HG02943 (cell line): ENCODE data around the gene TOX2.
A peak's percentile ranks its signal among the peaks of the same experiment; 100 is the strongest.

Experiments
- ATAC-seq: cut with Tn5 transposase; IDR thresholded peaks from one replicate; pipeline ENCODE4 v1.9.1; 2021; ENCODE audit warnings: mild to moderate bottlenecking, low read depth, moderate library complexity; ENCODE audit not compliant: unreplicated experiment

The TOX2 gene

DNA sequence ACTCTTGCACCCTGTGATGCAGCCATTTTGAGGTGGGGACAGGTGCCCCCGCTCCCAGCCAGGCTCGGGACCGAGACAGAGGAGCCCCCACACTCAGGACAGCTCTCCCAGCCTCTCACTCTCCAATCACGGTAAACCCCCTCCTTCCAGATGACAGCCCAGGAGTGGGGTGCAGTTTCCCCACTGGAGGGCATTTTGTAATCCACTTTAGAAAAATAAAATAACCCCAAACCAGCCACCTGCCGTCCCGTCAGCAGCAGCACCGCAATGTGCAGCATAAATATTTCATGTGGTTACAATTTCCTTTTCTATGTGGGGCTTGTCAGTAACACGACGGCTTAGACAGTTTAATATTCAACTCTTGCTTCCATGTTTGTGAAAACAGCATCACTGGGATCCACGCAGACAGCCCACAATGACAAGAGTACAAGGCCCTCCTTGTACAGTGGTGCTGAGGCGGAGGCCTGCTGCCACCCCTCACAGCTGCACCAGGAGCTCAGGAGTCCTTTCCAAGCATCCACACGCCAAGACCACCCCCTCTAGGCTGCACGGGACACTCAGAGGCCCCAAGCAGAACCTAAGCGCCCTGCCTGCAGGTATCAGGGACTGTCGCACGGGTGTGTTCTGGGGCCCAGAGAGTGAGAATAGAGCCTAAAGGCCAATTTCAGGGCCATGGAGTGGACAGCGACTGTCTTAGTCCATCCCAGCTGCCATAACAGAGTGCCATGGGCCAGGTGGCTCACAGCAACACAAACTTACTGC, 155.7 kb downstream of the TOX2 start:
- no peak for ATAC-seq

DNA sequence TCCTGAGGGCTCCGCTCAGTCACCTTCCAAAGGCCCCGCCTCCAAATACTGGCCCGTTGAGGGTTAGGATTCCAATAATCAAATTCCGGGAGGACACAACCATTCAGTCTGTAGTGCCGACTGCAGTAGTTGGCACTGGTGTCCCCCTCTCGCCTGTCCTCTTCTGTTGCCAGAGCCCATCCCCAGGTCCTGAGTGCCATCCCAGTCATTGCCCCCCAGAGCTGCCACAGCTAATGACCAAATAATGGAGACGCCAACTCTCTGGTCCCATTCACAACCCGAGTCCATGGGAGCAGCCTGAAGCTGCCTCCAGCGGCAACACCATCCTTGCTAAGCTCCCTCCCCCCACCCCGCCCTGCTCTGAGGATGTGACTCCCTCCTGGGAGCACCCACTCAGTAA, 156.4 kb downstream of the TOX2 start:
- no peak for ATAC-seq

DNA sequence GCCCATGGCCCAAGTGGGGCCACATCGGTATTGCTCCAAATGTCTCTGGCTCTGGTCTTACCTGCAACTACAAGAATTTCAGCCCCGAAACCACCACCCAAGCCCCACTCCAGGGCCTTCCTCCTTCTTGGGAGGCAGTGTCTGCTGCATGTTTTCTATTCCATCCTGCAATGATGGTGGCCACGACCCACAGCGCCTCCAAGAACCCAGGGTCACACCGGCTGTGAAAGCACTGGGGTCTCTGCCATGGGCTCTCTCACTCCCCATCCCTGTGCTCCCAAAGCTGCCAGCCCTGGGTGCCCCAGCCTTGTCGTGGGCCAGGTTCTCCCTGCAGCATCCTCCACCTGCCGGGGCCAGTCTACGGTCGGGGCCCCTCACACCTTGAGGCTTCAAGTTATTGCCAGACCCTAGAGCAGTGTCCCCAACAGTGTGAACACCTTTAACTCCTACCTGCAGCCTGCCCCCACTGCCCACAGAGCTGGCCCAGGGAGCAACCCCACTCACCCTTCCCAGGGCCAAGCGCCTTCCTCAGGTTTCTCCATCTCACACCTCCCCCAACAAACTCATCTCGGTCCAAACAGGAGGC, 157.0 kb downstream of the TOX2 start:
- no peak for ATAC-seq

DNA sequence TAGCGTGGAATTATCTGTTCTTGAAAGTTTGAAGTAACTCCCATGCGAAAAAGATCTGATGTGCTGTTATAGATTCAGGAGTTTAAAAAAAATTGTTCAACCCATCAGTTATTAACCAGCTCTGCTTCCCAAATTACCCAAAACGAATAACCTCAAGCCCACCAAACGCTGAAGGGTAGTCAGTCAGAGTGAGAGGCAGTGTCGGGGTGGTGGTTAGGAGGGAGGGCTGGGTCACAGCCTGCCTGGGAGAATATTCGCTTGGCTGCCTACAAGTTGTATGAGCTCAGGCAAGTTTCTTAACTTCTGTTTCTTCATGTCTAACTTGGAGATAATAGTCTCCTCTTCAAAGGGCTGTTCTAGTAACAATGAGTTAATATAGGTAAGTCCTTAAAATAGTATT, 157.7 kb downstream of the TOX2 start:
- no peak for ATAC-seq

DNA sequence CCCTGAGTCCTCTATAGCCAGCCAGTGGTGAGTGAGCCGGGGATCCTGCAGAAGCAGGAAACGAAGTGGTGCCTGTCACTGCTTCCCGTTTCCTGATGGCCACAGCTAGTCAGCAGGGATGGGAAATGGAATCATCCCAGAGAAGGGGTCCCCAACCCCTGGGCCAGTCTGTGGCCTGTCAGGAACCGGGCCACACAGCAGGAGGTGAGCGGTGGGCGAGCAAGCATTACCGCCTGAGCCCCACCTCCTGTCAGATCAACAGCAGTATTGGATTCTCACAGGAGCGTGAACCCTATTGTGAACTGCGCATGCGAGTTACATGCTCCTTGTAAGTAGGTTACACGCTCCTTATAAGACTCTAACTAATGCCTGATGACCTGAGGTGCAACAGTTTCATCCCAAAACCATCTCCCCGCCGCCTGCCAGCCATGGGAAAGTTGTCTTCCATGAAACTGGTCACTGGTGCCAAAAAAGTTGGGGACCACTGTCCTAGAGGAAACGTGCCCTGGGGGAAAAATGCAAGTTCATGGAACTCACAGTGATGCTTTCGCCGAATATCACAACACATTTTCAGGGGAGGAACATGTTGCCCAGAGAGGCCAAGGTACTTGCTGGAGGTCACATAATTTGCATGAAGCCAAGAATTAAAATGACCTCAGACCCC, 158.5 kb downstream of the TOX2 start:
- ATAC-seq: no peak

DNA sequence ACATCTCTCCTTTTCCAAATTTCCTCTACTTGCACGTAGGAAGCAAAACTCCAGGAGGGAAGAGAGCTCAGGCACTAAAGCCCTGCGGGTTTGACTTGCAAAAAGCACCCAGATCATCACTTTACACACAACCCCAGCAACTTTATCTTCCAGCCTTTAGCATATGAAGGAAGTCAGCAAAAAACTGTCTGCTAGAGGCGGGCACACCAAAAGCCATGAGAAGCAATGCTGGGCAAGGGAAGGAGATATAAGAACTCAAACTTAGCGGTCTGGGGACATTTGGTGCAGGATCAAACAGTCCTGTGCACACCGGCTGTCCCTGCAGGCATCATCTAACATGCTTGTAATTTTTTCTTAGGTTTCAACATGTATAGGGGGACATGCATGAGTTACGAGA, 159.0 kb downstream of the TOX2 start:
- ATAC-seq: no peak

DNA sequence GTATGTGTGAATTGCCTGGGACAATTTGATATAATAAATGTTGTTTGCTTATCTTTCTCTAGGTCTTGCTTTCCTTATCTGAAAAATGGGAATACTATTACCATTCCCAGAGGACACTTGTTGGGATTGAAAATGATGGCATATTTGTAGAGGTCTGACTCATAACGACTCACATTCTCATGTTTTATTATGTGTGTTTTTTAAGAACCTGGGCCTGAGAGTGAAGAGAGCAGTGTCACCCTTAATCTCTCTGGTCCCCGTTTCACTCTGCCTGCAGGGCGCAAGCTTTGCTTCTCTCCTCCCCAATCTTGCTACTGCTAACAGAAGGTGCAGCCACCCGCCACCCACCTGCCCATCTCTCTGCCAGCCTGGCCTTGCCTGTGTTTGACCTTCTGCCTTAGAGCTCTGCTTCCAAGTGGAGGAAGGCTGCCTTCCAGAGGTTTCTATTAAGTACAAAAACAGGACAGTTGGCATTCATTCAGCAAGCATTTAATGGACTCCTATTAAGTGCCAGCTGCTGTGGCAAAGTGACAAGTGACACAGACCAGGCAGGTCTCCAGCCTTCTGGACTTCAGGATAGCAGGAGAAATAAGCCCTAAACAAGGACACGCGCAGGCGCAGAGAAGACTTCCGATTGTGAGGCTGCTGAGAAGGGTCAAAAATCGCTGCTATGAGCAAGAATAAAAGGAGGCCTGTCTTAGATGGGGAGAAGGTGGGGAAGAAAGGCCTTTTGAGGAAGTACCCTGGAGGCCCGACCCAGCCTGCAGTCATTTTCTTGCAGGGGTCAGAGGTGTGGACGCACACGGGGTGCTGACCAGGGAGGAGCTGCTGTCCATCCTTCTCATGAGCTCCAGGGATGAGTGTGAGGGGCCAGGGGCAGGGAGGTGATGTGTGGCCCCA, 159.8 kb downstream of the TOX2 start:
- no peak for ATAC-seq

DNA sequence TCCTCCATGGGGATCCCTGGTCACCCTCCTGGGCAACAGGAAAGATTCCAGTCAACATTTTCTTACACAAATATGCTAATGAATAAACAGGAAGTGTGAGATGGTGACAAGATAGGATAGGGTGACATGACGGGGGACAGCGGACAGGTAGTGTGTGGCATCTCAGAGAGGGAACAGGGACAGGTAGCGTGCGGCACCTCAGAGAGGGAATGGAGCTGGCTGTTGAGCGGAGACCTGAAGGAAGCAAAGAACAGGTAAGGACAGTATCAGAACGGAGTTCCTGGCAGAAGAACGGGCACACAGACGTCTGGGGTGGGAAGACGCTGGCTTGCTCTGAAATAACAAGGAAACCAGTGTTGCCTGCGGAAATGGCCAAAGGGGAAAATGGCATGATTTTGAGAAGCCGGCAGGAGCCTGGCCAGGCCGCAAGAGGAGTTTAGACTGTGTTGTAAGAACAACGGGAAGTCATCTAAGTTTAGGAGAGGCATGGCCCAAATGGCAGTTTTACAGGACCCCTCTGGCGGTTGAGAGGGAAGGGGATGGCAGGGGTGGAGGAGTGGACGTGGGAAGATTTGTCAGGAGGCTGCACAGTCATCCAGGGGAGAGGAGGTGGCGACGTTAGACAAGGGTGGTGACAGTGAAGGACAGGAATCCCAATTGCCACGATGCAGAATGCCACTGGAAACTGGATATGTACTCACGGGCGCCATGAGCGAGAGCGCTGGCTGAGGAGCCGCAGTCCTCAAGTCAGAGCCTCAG, 160.7 kb downstream of the TOX2 start:
- no peak for ATAC-seq

DNA sequence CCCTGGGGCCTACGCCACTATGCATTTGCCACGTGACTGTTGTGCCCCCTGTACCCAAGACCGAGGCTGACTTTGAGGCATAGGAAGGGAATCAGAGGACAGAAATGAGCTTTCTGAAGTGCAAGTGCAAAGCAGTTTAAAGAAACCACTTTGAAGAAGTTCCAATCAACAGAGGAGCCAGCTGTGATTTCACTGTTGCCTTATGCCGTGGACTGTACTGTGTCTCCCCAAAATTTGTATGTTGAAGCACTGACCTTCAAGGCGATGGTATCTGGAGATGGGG, 161.2 kb downstream of the TOX2 start:
- no peak for ATAC-seq

DNA sequence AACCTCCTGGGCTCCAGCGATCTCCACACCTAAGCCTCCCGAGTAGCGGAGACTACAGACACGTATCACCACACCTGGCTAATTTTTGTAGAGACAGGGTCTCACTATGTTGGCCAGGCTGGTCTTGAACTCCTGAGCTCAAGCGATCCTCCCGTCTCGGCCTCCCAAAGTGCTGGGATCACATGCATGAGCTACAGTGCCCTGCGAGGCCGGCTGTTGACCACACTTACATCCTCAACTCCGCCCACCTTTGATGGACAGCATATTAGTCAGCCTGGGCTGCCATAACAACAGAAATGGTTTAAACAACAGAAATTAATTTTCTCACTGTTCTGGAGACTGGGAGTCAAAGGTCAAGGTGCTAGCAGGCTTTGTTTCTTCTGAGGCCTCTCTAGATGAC, 164.6 kb downstream of the TOX2 start:
- no peak for ATAC-seq

DNA sequence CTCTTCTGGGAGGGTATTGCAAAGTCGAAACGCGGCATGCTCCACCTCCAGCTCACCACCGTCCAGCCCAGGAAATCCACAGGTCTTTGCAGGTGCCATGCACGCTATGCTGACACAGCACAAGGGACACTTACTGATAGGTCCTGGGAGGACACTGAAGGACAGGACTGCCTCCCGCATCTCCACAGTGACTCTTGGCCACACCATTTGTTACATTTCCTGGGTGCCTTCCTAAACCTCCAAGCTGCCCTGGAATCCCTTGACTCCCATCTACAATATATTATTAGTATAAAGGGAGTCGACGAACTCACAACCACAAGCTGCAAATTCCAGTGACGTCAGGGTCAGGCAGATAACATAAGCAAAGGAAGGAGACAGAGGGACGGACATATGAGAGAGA, 165.4 kb downstream of the TOX2 start:
- ATAC-seq: no peak

DNA sequence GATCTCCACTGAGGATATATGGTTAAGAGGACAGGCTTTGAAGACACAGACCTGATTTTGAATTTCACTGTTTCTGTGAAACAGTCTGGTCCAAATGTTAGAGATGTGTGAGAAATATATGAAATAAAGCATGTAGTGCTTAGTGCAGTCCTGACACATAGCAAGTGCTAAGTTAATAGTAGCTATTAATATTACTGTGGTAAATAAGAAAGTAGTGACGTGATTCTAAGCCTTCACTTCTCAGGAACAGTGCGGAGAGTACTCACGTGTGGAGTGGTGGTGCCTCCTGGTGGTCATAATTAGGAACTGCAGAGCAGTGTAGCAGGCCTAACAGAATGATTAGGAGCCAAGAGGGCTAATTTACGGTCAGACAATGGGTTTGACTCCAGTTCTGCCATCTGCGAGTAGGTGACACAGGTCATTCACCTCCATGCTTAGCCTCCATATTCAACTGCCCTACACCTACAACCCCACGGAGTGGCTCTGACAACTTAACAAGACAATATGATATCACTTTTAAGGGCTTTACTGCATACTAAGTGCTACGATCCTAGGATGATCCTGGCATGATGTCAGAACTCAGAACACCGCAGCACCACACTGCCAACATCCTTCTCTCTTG, 166.1 kb downstream of the TOX2 start:
- ATAC-seq: peak; percentile 81

DNA sequence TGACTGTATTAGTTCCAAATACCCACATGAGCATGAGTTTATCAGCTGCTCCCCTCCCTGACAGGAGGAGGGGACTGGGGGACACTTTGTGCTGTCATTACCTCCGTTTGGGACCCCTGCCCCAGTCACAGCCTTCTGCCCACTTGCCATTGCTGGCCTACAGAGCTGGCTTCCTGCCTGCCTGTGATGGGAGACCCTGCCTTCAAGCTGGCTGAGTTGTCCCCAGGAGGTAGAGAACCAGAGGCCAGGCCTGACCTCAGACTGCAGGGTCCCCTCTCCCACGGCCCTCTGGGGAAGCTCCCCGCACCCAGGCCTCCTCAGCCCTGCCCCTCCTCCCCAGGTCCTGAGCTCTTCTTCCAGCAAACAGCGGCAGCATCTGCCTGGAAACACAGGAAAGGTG, 166.8 kb downstream of the TOX2 start:
- ATAC-seq: no peak

DNA sequence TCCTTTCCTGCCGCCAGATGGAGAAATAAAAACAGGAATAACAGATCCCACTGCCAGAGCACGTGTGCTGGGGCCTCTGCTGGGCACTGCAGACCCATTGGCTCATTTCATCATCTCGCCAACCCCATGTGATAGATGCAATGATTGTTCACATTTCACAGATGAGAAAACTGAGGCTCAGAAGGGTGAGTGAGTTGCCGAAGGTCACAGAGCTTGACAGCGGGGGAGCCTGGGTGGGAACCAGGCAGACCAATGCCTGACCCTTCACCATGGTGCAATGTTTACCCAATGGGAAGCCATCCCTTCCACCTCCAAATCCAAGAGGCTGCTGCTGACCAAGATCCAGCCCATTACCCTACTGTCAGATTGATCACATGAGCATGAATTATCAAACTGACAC, 167.2 kb downstream of the TOX2 start:
- ATAC-seq: no peak

DNA sequence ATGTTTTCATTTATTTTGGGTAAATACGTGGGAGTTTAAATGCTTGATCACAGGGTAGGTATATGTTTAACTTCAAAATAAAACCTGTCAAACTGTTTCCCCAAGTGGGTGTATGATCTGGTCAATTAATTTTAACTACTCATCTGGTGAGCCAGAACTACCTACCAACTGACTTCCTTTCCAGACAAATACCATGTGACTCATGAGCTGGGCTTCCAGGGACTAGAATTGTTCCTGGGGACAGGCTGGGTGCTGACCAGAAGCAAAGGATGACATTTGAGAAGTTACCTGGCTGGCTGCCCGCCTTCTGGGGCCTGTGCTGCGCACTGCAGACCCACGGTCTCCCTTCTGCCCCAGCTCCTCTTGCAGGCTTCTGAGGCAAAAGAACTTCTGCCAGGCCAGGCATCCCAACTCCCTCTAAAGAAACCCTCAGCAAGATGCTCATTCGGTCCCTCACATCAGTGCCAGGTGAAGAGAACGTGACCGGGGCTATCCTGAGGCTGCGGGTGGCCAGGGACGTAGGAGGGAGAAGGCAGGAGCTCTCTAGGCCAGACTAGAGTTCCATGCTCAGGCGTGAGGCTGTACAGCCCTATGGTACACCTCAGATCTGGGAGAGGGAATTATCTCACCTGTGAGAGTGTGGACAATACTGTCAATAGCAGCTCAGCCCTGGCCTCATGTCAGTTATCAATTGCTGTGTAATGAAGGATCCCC, 168.7 kb downstream of the TOX2 start:
- no peak for ATAC-seq

DNA sequence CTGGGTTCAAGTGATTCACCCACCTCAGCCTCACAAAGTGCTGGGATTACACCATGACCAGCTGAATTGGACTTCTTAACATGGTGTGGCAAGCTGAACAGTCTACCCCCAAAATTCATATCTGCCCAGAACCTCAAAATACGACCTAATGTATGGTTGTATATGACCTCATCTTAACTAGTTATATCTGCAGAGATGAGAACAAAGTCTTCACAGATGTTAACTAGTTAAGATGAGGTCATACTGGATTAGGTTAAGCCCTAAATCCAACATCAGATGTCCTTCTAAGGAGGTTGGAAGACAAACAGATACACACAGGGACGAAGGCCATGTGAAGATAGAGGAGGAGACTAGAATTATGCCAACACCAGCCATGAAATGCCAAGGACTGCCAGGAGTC, 169.8 kb downstream of the TOX2 start:
- no peak for ATAC-seq

DNA sequence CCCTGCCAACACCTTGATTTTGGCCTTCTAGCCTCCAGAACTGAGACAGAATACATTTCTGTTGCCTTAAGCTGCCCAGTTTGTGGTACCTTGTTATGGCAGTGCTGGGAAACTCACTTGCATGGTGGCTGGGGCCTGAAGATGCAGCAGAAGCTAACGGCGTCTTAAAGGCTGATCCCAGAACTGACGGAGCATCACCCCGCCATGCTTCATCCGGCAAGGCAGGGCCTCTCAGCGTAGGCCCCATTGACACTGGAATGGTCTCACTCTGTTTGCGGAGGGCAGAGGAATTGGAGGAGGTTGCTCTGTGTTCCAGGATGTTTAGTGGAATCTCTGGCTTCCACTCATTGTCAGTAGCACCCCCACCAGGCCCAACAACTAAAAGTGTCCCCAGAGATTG, 170.2 kb downstream of the TOX2 start:
- no peak for ATAC-seq

DNA sequence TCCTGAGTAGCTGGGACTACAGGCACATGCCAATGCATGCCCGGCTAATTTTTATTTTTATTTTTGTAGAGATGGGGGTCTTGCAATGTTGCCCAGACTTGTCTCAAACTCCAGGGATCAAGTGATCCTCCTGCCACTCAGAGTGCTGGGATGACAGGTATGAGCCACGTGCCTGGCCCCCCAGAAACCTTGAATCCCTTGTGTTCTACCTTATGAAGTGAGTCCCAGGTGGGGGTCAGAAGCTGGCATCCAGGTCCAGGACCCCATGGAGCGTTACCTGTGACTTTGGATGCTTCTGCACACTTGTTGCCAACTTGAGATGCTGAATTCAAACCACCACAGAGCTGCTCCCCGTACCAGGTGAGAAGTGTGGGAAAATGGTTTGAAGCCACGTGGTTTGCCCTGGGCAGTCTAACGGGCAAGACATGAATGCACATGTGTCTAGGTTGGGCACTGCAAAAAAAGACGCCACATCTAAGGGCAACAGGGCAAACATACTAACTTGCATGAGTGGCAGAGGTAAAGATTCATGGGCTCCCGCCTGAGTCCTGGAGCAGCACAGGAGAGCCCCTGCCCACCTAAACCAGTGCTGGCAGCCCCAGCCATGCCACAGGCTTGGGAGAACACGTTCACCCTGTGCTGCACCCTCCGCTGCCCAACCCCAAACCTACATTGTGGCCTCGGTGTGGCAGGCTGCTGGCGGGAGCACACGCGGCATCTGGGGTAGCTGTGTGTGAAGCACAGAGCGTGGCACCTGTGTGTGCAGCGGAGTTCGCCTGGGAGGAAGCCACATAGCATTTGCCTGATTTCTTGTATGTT, 171.2 kb downstream of the TOX2 start:
- no peak for ATAC-seq
